ENCODE data around the gene RAB3C.

GRCh38 chr5:58813855-58814254 lies 231.0 kb downstream of the RAB3C start:
- no peak for TF ChIP-seq EZH2 (IDR thresholded peaks at IDR 0.05)
- TF ChIP-seq POLR2AphosphoS5 (IDR thresholded peaks at IDR 0.05; ENCODE audit: borderline replicate concordance, low read depth, low read length), result no peak
- TF ChIP-seq FOXP2 (optimal IDR thresholded peaks at IDR 0.05; ENCODE audit: control extremely low read depth, extremely low read length, insufficient read depth), result no peak

Data from SK-N-MC (cell line).